ENCODE results near the gene PDE4D. TPM values are rescaled to one million over a fixed set of nuclear protein-coding genes. Genes with fewer than 3 reads are reported as not detected.

The PDE4D gene
- polyA plus RNA-seq, 3 donors: 17.7 to 21.3 (median 19.7) TPM

DNA sequence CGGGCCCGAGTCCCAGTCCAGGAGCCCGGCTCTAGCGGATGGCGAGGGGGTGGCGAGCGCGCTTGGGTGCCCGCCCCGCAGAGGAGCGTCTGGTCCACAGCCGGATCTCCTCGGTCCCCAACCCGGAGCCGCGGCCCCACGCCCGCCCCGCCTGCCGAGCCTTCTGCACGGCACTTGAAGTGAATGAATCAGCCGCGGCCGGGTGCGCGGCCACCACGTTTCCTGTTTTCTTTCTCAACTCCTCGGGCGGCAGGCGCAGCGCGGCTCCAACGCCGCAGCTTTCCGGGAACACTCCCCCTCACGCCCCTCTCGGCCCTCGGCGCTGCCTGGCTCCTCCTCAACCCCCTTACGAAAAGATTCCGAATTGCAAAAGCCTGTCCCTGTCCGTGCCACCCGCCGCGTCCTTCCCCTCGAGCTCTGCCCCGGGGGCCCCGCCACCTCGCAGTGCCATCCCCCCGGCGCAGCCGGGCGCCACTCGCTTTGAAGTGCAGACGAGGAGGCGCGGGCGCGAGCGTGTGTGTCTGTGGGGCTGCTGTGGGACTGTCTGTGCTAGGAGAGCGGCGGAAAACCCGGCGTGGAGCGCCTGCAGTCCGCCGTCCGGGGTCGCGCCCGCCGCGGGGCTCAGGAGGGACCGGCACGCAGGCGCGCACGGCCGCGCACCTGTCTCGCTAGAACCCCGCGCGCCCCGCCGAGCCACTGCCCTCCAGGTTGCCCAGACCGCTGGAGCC is 854.1 kb downstream of the PDE4D start:
- DNase-seq: peak; percentile 61

- no peak for DNase-seq
Measured at GRCh38 chr5:59038798-59039295, 854.7 kb downstream of the PDE4D start.

DNA sequence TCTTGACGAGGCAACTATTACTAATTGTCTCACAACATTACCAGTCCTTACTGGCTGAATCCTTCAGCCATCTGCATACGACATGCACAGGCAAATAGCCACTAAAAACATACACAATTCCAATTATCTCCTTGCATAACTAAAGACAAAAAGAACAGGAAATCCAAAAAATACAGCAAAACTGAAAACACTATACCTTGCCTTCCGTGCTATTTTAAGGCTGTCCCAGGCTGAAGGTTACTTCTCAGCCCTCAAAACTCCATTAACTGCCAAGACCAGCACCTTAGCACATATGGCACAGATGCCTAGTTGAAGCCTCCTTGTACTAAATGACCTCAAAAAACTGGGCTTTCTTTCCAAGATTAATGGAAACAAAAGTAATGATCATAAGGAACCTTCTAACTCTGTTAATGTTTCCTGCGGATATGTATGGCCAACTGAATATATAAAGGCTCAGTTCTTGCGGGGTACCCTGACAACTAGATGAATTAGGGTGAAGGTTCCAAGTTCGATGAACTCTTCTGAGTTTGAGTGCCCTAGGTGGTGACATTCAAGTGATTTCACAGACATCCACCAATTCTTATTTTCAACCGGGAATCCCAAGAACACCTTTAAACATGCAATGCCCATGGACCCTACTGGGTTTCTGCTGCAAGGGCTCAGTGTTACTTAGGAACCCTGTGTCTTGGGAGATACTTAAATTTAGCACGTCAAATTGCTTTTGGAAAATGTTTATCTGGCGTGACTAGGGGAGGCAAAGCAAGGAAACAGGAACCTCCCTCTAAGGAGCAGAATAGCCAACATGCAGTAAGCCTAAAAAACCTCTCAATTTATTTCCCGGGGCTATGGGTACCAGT is 855.4 kb downstream of the PDE4D start:
- DNase-seq: no peak

- DNase-seq: no peak
Measured at GRCh38 chr5:59037453-59037852, 856.1 kb downstream of the PDE4D start.

DNA sequence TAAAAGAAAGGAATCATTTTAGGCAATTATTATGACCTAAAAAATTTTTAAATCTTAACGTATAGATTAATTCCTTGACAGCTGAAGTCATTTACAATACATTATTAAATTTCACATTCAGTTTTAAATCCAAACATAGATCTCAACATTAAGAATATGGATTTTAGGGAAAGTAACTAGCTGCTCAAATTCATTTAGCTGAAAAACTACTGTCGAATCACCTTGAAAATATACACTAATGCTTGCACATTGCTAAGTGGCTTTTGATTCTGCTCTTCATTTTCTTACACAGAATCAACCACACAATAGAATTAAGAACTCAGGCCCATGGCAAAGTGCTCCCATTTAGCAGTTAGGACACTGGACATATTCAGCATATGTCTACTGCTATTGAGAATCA is 856.5 kb downstream of the PDE4D start:
- DNase-seq: no peak

- DNase-seq: no peak
Measured at GRCh38 chr5:59036274-59036961, 857.1 kb downstream of the PDE4D start.

DNA sequence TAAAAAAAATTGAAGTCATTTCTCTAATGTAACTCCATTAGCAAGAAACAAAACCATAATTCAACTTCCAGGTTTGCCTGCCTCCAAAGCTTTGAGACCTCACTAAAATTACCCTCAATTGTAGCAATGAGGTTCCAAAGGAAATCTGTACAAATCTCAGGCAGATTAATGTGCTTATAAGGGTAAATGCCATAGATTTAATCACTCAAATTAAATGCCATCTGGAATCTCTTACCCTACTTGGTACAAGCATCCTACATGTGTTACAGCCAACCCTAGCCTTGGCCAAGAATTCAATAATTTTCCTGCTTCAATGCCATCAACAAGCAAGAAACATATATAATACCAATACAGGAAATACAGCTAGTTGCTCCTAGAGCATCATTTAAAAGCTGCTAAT is 857.8 kb downstream of the PDE4D start:
- DNase-seq: no peak

- peak; percentile 49 for DNase-seq
Measured at GRCh38 chr5:59034498-59035186, 858.9 kb downstream of the PDE4D start.

- DNase-seq: no peak
Measured at GRCh38 chr5:59027145-59027907, 866.2 kb downstream of the PDE4D start.

DNA sequence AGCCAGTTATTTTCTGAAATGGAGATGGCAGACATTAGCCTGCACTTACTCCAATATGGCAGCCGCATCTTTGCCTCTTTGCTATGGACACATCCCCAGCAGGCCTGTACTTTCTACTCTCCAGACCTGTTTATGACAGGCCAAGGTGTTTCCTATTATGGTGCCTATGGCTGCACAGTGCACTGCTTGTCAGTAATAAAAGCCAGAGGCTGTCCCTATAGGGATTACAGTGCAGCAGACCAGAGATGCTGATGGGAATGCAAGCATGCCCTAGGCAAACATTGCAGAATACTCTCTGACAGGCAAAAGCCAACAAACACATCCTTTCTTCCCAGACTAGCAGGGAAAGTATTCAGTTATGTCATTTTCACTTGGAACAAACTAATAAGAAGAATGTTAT is 867.8 kb downstream of the PDE4D start:
- no peak for DNase-seq

DNA sequence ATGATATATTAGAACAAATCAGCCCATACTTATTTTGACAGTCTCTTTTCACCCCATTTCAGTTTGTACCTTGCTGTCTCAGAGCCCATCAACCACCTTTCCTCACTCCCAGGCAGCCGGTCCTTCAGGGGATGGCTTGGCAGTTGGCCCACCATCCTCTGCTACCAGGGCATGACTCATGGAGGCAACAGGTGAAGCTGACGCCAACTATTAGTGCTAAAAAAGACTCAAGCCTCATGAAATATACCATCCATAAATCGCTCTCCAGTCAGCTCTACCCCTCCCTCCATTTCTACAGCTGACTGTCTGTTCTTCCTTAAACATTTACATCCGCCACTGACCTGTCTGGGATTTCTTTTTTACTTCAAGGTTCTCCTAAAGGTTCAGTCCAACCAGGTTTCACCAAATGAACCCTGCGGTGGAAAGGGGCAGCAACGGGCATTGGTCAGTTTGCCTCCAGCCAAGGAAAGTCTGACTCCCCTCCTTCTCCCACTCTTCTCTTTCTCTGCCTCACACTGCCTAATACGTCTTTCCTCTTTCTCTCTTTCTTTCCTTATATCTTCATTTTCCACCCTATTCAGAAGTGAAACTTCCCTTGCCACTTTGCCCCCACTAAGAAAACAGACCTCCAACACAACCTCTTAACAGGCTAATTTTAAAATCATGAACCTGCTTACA is 871.5 kb downstream of the PDE4D start:
- DNase-seq: no peak

DNA sequence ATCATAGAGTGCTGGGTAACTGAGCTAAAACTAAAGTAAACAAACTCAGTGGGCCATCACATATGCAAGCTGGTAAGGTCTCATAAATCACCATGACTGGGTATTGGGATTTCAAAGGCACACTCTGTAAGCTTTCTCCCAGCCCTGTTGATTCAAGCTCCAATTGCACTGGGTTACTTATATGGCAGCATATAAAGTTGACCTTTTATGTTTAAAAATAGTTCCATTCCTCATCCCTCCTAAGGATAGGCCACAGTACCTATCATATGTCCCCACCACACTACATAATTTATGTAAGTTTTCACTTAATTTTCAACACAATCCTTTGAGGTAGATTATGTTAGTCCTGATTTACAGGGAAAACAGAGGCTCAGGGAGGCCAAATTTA is 872.2 kb downstream of the PDE4D start:
- peak; percentile 85 for DNase-seq

GRCh38 chr5:59020611-59021285 is 872.8 kb downstream of the PDE4D start:
- DNase-seq: no peak

GRCh38 chr5:59019078-59019477 is 874.4 kb downstream of the PDE4D start:
- DNase-seq: no peak

GRCh38 chr5:59016925-59017324 is 876.6 kb downstream of the PDE4D start:
- DNase-seq: no peak

DNA sequence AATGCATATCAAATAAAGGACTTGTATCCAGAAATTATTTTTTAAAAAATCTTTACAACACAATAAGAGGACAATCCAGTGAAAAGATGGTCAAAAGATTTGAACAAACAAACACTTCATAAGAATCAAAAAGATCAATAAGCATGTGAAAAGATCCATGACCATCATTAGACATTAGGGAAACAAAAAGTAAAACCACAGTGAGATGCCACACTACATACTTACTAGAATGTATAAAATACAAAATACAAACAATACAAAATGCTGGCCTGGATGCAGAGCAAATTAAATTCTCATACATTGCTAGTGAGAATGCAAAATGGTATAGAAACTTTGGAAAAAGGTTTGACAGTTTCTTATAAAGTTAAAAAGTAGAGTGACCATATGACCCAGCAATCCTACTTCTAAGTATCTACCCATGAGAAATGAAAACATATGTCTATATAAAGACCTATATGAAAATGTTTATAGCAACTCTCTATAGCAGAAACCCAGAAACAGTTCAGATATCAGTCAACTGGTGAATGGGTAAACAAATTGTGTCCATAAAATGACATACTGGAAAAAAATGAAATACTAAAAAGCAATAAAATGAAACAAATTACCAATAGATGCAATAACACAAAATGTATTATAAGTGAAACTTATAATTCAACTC is 884.6 kb downstream of the PDE4D start:
- no peak for DNase-seq

DNA sequence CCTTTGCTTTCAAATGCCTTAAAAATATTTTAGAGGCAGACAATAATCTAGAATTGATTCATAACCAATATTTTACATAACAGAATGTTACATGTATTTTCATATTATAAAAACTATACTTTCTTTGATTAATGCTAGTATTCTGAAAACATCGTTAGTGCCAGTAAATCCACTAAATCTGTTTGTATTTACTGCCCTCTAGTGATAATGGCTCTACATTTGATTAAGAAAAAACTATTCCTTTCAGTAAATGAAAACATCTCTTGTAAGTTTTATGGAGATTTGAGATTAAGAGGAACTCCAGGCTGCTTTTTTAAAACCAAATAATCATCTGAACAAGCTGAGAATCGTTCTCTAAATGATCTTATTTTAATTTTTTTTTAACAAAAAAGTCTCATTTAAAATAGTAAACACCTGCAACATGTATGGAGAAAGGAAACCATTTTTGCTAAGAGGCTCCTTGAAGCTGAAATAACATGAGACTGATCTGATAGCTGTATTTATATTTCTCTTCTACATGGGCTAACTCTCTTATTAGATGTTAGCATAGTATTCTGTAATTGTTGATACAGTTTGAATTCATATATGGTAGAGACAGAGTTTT is 886.0 kb downstream of the PDE4D start:
- DNase-seq: peak; percentile 21

DNA sequence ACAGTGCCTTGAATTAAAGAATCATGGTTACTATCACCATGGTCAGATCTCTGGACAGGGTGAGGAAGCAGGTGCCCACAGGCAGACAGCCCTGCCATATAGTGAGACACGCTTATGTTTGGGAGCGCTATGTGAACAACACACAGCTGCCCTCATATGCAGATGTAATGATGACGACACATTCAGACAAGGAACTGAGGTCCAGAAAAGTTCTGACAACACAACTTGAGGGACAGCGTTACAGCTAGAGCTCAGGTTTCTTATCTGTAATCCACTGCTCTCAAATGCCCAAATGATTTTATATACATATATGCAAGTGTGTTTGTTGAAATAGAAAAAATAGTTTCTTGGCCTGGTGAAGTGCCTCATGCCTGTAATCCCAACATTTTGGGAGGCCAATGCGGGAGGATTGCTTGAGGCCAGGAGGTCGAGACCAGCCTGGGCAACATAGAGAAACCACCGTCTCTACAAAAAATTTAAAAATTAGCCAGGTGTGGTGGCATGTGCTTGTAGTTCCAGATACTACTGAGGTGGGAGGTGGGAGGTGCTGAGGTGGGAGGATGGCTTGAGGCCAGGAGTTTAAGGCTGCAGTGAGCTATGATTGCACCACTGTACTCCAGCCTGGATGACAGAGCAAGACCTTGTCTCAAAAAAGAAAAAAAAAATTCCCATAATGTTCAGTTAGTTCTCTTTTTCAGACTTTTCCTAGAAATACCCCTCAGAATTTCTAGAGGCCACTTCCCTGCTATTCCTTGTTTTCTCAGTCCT is 887.4 kb downstream of the PDE4D start:
- no peak for DNase-seq
